PC-3 (cell line): Measurements from ENCODE around the gene NAA60. TPM values are rescaled to one million over a fixed set of nuclear protein-coding genes. Genes with fewer than 3 reads are reported as not detected.

Experiments used
- ATAC-seq: fragments of 200-7000 bp; cut with Tn5 transposase; 2 replicates; pipeline ENCODE4 v1.9.1; 2020; ENCODE audit warnings: mild to moderate bottlenecking, moderate library complexity
- BruUV-seq: library from RNA; stranded (reverse); fragments of 400-500 nt; replicated peaks from 2 replicates; lab custom pipeline; 2021; lab: Mats Ljungman, UMichigan
- CTCF ChIA-PET: fragments of 300-600 bp; sonication (Branson Sonifier 250); formaldehyde crosslinking; loops from one replicate; lab custom pipeline; 2022; ENCODE audit warnings: antibody characterized with exemption; lab: Charles Lee
- POLR2A ChIA-PET: fragments of 300-600 bp; sonication (Branson Sonifier 250); formaldehyde crosslinking; loops from one replicate; lab custom pipeline; 2022; ENCODE audit warnings: antibody characterized with exemption; ENCODE audit not compliant: unreplicated experiment; lab: Charles Lee
- DNase-seq: peaks from one replicate; pipeline ENCODE4 v3.0.0-alpha.2; 2015
- H2AFZ ChIP-seq: fragments of 300-600 bp; sonication (generic); 2 replicates; pipeline ENCODE4 v1.6.0; 2016; ENCODE audit warnings: antibody characterized with exemption, low read length
- H3F3A ChIP-seq: fragments of 300-600 bp; sonication (generic); one replicate; pipeline ENCODE4 v1.6.0; 2017; ENCODE audit warnings: antibody characterized with exemption, low read length, control low read depth, mild to moderate bottlenecking; ENCODE audit not compliant: unreplicated experiment
- H3K27ac ChIP-seq: fragments of 300-600 bp; sonication (generic); 2 replicates; pipeline ENCODE4 v1.5.1; 2016; ENCODE audit warnings: mild to moderate bottlenecking, low read length
- H3K27me3 ChIP-seq: fragments of 300-600 bp; sonication (generic); 2 replicates; pipeline ENCODE4 v1.6.1; 2016; ENCODE audit warnings: low read length, mixed read lengths
- H3K36me3 ChIP-seq: fragments of 300-600 bp; sonication (generic); 2 replicates; pipeline ENCODE4 v1.6.1; 2016; ENCODE audit warnings: low read depth, mixed run types, low read length, mixed read lengths
- H3K4me1 ChIP-seq: fragments of 300-600 bp; sonication (generic); 2 replicates; pipeline ENCODE4 v1.5.1; 2016; ENCODE audit warnings: low read length; ENCODE audit not compliant: insufficient read depth
- H3K4me2 ChIP-seq: fragments of 300-600 bp; sonication (generic); 2 replicates; pipeline ENCODE4 v1.6.0; 2016; ENCODE audit warnings: low read length
- H3K4me3 ChIP-seq: fragments of 300-600 bp; sonication (generic); 2 replicates; pipeline ENCODE4 v1.5.1; 2016; ENCODE audit warnings: mild to moderate bottlenecking, low read length, mixed read lengths
- H3K79me2 ChIP-seq: fragments of 300-600 bp; sonication (generic); 2 replicates; pipeline ENCODE4 v1.6.1; 2017; ENCODE audit warnings: low read length, mixed read lengths
- H3K9ac ChIP-seq: fragments of 300-600 bp; sonication (generic); 2 replicates; pipeline ENCODE4 v1.6.0; 2016; ENCODE audit warnings: mild to moderate bottlenecking, low read length
- H3K9me2 ChIP-seq: fragments of 300-600 bp; sonication (generic); replicated peaks from 2 replicates; pipeline ENCODE4 v1.6.1; 2016; ENCODE audit warnings: mixed run types, low read length, mixed read lengths
- H3K9me3 ChIP-seq: fragments of 300-600 bp; sonication (generic); 2 replicates; pipeline ENCODE4 v1.6.1; 2016; ENCODE audit warnings: low read length, mixed read lengths
- H4K20me1 ChIP-seq: fragments of 300-600 bp; sonication (generic); 2 replicates; pipeline ENCODE4 v1.6.1; 2016; ENCODE audit warnings: low read length, mixed read lengths
- EZH2 ChIP-seq: fragments of 300-600 bp; sonication (generic); IDR thresholded peaks from one replicate; pipeline ENCODE4 v1.6.1; 2017; ENCODE audit warnings: antibody characterized with exemption, mild to moderate bottlenecking, low read length; ENCODE audit not compliant: unreplicated experiment
- EZH2phosphoT487 ChIP-seq: fragments of 300-600 bp; sonication (generic); IDR thresholded peaks from 2 replicates; pipeline ENCODE4 v1.6.1; 2018; ENCODE audit warnings: mild to moderate bottlenecking, antibody characterized with exemption, low read length, borderline replicate concordance
- intact Hi-C: fragments of 100-400 bp; cut with micrococcal nuclease; formaldehyde crosslinking; loops from 2 replicates; pipeline ENCODE4 v1.9.0; 2023
- total RNA-seq: library from RNA; depleted of rRNA; stranded (reverse); fragments of >200 nt; gene quantifications from 2 replicates; pipeline ENCODE4 v1.2.3, GENCODE V29; 2014
- TF ChIP-seq, protein P1 (sequence below): fragments of 300-600 bp; sonication (generic); conservative IDR thresholded peaks from 2 replicates; pipeline ENCODE4 v1.5.1; 2017; ENCODE audit warnings: antibody characterized with exemption, low read depth, mild to moderate bottlenecking, low read length

Gene NAA60
- total RNA-seq, 1 experiment from 2014 or later = 7.6 TPM

DNA sequence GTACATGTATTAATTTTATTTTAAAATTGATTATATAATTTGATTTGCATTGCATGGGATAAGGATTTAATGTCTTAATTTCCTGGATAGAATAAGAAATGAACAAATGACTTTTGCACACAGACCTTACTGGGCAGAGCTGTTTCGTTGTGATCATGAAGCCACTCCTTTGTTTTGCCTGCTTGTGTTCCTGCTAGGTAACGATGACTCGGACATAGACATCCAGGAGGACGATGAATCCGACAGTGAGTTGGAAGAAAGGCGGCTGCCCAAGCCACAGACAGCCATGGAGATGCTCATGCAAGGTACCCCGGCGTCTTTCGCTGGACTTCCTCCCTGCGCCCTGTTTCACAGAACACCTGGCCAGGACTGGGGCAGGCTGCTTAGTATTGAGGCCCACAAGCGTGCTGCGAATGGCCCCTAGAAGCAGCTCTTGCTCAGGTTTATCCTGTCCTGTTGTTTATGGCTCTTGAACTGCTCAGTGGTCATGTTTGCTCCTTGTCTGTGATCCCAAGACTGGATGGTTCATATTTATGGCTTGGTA, 87.0 kb downstream of the NAA60 start:
- intact Hi-C loops = no loop called here
- peaks cover 3% of the 10 kb centered on the region; the same call in 1 of the 2 replicates for H3K4me1 ChIP-seq
- peak overlapping the region; percentile 47 for H3K27ac ChIP-seq
- H3K9me2 ChIP-seq = no peaks in the 10 kb centered on the region
- H3K9ac ChIP-seq = no peak overlapping the region
- no peaks in the 10 kb centered on the region for H3F3A ChIP-seq
- no peaks in the 10 kb centered on the region for H3K9me3 ChIP-seq
- no peaks in the 10 kb centered on the region for H3K27me3 ChIP-seq
- ATAC-seq = peak; percentile 37
- H2AFZ ChIP-seq = no peak overlapping the region
- H3K79me2 ChIP-seq = no peaks in the 10 kb centered on the region
- TF ChIP-seq EZH2 (no peak), EZH2phosphoT487 (no peak)
- TF ChIP-seq, protein P1, sequence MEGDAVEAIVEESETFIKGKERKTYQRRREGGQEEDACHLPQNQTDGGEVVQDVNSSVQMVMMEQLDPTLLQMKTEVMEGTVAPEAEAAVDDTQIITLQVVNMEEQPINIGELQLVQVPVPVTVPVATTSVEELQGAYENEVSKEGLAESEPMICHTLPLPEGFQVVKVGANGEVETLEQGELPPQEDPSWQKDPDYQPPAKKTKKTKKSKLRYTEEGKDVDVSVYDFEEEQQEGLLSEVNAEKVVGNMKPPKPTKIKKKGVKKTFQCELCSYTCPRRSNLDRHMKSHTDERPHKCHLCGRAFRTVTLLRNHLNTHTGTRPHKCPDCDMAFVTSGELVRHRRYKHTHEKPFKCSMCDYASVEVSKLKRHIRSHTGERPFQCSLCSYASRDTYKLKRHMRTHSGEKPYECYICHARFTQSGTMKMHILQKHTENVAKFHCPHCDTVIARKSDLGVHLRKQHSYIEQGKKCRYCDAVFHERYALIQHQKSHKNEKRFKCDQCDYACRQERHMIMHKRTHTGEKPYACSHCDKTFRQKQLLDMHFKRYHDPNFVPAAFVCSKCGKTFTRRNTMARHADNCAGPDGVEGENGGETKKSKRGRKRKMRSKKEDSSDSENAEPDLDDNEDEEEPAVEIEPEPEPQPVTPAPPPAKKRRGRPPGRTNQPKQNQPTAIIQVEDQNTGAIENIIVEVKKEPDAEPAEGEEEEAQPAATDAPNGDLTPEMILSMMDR = no peak
- no peaks in the 10 kb centered on the region for H4K20me1 ChIP-seq
- ChIA-PET POLR2A (no interaction called here), CTCF (no interaction called here)
- no peaks in the 10 kb centered on the region for H3K36me3 ChIP-seq
- no peak overlapping the region for H3K4me3 ChIP-seq
- H3K4me2 ChIP-seq = no peak overlapping the region
- BruUV-seq = no TSS peak
- DNase-seq = peak; percentile 59

DNA sequence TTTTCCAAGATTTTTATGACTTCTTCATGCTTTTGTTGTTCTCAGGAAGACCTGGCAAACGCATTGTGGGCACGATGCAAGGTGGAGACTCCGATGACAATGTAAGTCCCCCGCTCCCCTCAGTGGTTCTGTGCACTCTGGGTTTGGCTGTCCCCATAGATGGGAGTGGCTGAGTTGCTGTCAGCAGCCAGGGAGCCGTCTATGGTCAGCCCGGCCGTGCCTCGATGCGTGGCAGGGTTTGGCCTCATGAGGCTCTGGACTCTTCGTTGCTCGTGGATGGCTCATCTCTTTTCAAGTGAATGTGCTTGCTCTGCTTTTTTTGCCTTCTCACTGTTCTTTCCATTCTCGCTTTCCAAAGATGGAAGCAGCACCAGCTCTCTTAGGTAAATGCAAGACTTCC, 89.3 kb downstream of the NAA60 start:
- Histone ChIP-seq H3K79me2 (no peaks in the 10 kb centered on the region), H3F3A (no peaks in the 10 kb centered on the region), H3K4me2 (no peak overlapping the region), H3K4me3 (no peak overlapping the region), H3K27ac (no peak overlapping the region), H3K36me3 (no peaks in the 10 kb centered on the region), H3K9me2 (no peaks in the 10 kb centered on the region), H3K9ac (no peak overlapping the region), H3K9me3 (no peaks in the 10 kb centered on the region), H3K4me1 (peaks cover 3% of the 10 kb centered on the region; the same call in 1 of the 2 replicates), H2AFZ (no peak overlapping the region), H3K27me3 (no peaks in the 10 kb centered on the region), H4K20me1 (no peaks in the 10 kb centered on the region)
- TF ChIP-seq EZH2phosphoT487 = no peak
- TF ChIP-seq, protein P1 = no peak
- no peak for TF ChIP-seq EZH2
- intact Hi-C loops = no loop called here
- ChIA-PET POLR2A (no interaction called here), CTCF (no interaction called here)
- no TSS peak for BruUV-seq
- DNase-seq (no peak), ATAC-seq (no peak)

DNA sequence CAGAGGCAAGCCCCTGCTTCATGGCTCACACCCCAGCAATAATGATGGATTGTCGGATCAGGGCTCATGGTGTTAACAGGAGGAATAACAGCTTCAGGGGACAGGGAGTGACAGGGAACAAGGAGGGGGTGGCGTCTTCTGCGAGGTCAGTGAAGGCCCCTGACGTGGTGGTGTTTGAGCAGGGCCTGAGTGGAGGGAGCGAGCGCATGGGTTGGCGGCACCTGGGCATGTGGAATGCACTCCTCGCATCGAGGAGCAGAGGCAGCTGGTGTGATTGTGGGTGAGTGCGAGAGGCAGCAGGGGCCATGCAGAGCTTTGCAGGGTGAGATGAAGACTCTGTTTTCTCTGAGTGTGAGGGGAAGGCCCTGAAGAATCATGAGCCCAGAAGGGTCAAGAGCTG, 90.6 kb downstream of the NAA60 start:
- no peak for DNase-seq
- TF ChIP-seq, protein P1 = no peak
- no peak for TF ChIP-seq EZH2phosphoT487
- no peak for TF ChIP-seq EZH2
- Histone ChIP-seq H3K4me3 (no peak overlapping the region), H3K4me2 (no peak overlapping the region), H2AFZ (no peak overlapping the region), H3K9me3 (no peaks in the 10 kb centered on the region), H3K4me1 (peaks cover 3% of the 10 kb centered on the region; the same call in 1 of the 2 replicates), H3F3A (no peaks in the 10 kb centered on the region), H3K36me3 (no peaks in the 10 kb centered on the region), H3K79me2 (no peaks in the 10 kb centered on the region), H3K27me3 (no peaks in the 10 kb centered on the region), H3K9me2 (no peaks in the 10 kb centered on the region), H3K27ac (no peak overlapping the region), H3K9ac (no peak overlapping the region), H4K20me1 (no peaks in the 10 kb centered on the region)
- intact Hi-C loops = no loop called here
- no TSS peak for BruUV-seq
- POLR2A ChIA-PET = no interaction called here
- no peak for ATAC-seq
- CTCF ChIA-PET = no interaction called here
